Germinal center (tissue), 1 donor: ENCODE data around the gene ARHGAP12.
"Not testable (repeated sequence)": the region's sequence is repeated elsewhere in the genome, so short reads cannot be mapped to it uniquely, and the experiment has no call there.

Source experiments
- DNase-seq: peaks from one replicate; pipeline ENCODE4 v3.0.0; 2012; ENCODE audit warnings: mixed read lengths, low spot score

The ARHGAP12 gene

DNA sequence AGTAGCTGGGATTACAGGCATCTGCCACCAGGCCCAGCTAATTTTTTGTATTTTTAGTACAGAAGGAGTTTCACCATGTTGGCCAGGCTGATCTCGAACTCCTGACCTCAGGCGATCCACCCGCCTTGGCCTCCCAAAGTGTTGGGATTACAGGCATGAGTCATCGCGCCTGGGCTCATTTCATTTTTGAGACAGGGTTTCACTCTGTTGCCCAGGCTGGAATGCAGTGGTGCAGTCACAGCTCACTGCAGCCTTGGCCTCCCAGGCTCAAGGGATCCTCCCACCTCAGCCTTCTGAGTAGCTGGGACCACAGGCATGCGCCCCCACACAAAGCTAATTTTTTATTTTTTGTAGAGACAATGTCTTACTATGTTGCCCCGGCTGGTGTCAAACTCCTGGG, 159.7 kb downstream of the ARHGAP12 start:
- DNase-seq = not testable (repeated sequence)

DNA sequence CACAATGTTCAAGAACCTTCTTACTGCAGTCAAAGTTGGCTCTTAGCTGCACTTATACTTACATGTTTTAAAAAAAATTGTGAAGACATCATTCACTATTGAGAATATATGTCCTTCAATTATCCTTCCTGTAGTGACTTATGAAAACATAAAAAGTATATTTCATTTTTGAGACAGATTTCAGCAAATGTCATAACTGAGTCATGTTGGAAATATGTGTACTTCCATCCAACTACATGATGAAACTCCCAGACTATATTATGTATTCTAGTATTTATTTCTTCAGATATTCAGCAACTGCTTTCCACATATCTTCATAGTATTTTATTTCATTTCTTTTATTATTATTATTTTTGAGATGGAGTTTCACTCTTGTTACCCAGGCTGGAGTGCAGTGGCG, 160.2 kb downstream of the ARHGAP12 start:
- DNase-seq = no peak

DNA sequence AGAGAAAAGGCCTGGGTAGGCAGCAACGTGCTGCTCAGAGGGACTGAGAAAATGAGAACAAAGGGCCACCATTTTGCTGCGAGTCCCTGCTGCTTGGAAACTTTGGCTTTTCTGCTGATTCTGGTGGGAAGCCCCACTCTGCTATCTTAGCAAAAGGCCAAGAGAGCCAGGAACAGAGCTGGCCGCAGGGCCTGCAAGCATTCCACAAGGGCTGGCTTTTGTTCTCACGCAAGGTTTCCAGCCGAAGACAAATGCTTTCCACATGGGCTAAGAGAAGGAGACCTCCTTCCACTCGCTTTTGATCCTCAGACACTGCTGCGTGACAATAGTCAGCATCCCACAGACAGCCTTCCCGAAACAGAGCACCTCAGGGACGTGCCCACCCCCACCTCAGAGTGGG, 163.1 kb downstream of the ARHGAP12 start:
- no peak for DNase-seq

DNA sequence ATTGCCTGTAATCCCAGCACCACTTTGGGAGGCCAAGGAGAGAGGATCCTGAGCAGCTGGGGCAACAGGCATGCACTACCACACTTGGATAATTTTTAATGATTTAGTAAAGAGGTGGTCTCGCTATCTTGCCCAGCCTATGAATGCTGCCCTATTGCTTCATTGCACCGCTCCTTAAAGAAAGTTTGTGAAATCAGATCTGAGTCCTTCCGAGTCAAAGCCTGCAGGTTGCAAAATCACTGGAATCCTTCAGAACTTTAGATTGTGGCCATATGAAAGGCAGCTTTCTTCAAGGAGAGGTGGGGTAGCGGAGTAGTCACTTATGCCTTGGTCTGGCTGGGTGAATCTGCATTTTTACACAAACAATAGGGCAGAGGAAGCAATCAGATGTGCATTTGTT, 166.3 kb downstream of the ARHGAP12 start:
- no peak for DNase-seq

DNA sequence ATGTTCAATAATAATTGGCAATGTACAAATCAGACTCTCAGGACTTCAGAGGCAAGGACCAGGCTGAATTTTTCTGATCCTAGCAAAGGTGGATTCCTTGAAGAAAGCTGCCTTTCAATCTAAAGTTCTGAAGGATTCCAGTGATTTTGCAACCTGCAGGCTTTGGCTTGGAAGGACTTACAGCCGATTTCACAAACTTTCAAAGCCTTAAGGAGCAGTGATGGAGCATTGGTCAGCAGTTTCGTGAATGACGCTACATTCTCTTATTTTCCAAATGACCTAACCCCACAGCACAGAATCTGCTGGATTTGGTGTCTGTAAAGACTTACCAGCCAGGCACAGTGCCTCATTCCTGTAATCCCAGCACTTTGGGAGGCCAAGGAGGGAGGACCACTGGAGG, 167.5 kb downstream of the ARHGAP12 start:
- no peak for DNase-seq

DNA sequence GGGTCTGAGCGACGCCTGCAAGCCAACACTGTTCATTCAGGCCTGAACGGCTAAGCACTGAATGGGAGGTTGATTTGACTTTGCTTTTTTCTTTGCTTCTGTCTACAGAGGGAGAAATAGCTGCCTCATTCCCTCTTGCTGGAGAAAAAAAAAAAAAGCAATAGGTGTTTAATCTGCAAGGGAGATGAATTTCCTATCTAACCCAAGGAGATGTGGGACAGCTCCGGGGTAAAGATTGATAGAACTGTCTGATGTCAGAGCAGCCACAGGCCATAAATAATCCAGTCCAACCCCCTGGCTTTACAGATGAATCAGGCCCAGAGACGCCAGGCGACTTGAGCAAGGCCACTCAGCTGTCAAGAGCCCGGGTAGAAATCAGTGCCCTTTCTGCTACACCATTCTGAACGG, 168.0 kb downstream of the ARHGAP12 start:
- DNase-seq = no peak

DNA sequence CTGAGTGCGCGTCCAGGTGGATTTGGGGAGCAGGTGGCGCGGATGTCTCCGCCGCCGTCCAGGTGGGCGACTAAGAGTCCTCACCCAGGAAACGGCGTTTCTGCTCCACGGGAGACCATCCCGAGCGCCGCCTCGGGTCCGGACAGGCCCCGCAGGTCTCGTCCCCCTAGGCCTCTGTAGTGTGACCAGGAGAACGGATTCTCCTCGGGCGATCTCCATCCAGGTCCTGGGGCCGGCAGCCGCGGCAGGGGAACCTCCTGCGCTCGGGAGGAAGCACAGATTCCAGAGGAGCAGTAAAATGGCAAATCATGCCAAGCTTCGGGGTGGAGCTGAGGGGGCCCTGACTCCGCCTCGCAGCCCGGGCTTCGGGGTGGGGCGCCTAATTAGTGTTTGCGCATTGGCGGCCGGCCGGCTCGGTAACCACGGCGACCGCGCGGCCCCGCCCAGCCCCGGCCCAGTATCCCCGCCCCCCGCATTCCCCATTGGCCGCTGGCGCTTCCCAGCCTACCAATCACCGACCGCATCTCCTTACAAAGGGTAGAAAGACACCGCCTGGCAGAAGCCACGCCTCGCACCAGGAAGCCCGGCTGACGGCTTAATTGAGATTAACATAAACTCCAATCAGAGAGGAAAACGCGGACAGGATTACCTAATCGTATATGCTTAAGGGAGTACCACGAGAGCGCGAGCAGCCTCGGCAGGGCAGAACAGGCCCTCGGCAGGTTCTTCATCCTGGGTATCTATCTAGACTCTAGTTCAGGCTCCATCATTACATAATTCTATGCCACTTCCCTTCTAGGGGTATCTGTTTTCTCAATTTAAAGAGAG, 168.6 kb downstream of the ARHGAP12 start:
- peak; percentile 99 for DNase-seq

DNA sequence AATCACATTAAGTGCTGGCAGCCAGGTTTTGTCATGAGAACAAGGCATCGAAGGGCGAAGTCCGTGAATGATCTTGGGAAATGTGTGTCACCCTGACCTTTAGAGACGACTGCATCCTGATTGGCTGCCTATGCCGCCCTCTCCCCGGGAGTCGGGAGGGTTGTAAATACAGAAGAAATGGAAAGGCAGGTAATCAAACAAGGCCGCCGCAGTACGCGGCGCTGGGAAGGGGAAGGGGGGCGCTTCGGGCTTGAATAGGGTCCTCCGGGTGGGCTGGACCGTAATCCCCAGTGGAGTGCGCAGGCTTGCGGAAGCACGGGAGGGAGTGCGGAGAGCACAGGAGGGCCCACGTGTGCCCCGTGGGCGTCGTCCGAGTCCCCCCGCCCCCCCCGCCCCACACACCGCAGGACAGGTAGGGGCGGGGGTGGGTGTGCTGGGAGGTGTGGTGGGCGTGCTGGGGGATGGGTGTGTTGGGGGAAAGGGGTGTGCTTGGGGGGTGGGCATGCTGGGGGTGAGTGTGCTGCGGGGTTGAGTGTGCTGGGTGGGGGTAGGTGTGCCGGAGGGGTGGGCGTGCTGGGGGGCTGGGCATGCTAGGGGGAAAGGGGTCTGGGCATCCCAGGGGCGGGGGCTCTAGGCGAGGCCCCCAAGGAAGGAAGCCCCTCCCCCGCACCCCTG, 169.4 kb downstream of the ARHGAP12 start:
- peak; percentile 52 for DNase-seq

DNA sequence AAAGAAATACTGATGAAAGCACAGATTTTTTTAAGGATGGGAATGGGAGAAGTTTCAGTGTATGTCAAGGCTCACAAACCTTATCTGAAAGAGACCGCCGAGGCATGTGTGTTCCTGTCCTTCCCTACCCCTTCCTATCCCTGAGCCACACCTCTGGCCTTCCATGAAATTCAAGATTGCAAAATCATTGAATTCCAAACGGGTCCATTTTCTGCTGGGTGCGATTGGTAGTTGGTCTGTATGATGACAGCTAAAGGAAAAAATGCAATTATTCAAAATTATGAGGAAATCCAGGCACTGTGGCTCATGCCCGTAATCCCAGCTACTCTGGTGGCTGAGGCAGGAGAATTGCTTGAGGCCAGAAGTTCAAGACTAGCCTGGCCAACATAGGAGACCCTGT, 170.1 kb downstream of the ARHGAP12 start:
- DNase-seq = no peak

DNA sequence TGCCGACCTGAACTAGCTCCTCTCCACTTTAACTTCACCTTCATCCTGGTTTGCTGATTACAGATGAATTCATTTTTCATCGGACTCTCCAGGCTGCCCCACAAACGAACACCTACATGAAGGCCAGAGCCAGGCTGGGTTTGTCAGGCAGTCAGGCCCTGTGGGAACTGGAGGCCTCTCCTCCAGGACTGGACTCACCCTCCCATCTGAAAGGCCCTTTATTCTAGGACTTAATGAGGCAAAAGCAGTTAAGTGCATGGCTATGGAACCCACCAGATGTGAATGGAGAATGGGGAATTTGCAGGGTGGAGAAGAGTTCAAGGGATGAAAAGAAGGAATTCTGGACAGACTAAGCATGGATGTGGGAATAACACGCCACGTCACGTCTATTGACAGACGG, 170.8 kb downstream of the ARHGAP12 start:
- DNase-seq = no peak

DNA sequence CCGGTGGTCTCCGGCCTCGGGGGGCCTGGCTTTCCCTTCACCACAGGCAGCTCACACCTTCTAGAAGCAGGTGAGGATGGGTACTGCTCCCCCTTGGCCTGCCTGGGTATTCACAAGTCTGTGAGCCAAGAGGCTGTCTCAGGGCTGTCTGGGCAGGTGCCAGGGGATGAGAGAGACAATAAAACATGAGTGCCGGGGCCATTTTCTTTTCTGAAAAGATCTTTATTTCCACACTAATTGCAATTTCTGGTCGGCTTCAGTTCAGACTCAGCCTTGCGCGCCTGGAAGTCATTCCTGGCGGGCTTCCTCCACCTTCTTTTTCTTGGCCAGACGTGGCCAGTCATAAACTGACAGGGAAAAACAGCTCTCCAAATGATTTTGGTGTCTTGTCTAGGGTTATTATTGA, 171.2 kb downstream of the ARHGAP12 start:
- DNase-seq = no peak

DNA sequence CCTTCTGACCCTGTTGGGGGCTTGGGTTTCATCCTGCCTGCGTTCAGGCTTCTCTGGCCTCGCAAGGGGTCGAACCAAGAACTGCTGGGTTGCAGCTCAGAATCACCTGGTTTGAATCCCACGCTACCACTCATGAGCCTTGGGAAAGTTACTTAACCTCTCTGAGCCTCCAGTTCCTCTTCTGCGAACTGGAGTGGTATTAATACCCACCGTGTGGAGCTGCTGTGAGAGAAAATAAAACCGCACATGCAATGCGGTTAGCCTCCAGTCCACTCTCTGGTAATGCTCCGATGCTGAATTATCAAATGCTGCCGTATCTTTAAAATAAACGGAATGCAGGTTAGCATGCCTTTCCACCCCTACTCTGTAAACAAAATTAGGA, 171.9 kb downstream of the ARHGAP12 start:
- DNase-seq = no peak

DNA sequence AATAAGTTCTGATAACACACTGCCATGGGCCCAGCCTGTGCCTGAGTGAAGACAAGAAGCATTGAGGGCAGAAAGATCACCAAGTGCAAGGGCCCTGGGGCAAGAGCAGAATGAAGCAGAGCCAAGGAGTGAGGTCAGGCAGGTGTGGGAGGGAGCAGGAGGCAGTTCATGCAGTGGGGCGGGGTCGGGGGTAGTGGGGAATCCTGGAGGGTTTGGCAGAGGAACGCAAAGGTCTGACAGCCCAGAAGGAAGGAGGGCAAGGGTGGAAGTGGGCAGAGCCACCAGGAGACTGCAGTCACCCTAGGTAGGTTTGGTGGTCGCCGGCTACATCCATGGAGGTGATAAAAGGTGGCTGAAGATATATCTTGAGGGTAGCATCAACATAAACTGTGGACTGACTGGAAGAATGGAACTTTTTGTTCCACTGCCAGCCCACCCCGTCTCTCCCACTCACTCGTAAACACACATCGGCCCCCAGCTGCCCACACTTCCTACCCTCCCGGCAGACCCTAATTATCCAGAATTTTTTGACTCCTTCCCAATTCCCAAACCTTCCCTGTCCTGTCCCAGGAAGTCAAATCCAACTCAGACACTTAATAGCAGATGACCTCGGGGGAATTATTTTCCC, 172.4 kb downstream of the ARHGAP12 start:
- DNase-seq = no peak
